WI38 (cell line): Measurements from ENCODE around the gene LCN2.

Experiments
- H3K4me3 ChIP-seq: 2 replicates; pipeline ENCODE4 v1.5.1; 2011; ENCODE audit warnings: low read depth, mild to moderate bottlenecking, control low read depth, low read length
- CTCF ChIP-seq: IDR thresholded peaks from 2 replicates; pipeline ENCODE4 v1.5.1; 2012; ENCODE audit warnings: low read depth, mild to moderate bottlenecking, control low read depth, low read length

Gene LCN2

GRCh38 chr9:128150594-128151308 lies 1.5 kb downstream of the LCN2 start:
- no peak overlapping the region for H3K4me3 ChIP-seq
- TF ChIP-seq CTCF = 0 out of 2 replicates have a peak, but pooled peaks have one; percentile 10

- no peak overlapping the region for H3K4me3 ChIP-seq
- TF ChIP-seq CTCF = no peak
Observed at GRCh38 chr9:128151309-128152132, 2.3 kb downstream of the LCN2 start.

- H3K4me3 ChIP-seq = no peak overlapping the region
- TF ChIP-seq CTCF = no peak
Observed at GRCh38 chr9:128152133-128153059, 3.1 kb downstream of the LCN2 start.

GRCh38 chr9:128153060-128153946 lies 4.0 kb downstream of the LCN2 start:
- no peak for TF ChIP-seq CTCF
- H3K4me3 ChIP-seq = no peak overlapping the region

- no peak for TF ChIP-seq CTCF
- no peak overlapping the region for H3K4me3 ChIP-seq
Observed at GRCh38 chr9:128153947-128154695, 4.9 kb downstream of the LCN2 start.
